Neural progenitor cell (in vitro differentiated cells): ENCODE results near the gene ZNF79.

Experiments used
- EZH2 ChIP-seq: fragments of 200-600 bp; sonication (generic); IDR thresholded peaks from 2 replicates; pipeline ENCODE4 v1.6.1; 2017; ENCODE audit warnings: antibody characterized with exemption, mild to moderate bottlenecking, moderate library complexity
- EZH2phosphoT487 ChIP-seq: fragments of 200-600 bp; sonication (generic); IDR thresholded peaks from 2 replicates; pipeline ENCODE4 v1.6.1; 2017; ENCODE audit warnings: antibody characterized with exemption
- TF ChIP-seq, protein P1 (sequence below): fragments of 200-600 bp; sonication (generic); IDR thresholded peaks from 2 replicates; pipeline ENCODE4 v1.5.1; 2017; ENCODE audit warnings: antibody characterized with exemption, mild to moderate bottlenecking

DNA sequence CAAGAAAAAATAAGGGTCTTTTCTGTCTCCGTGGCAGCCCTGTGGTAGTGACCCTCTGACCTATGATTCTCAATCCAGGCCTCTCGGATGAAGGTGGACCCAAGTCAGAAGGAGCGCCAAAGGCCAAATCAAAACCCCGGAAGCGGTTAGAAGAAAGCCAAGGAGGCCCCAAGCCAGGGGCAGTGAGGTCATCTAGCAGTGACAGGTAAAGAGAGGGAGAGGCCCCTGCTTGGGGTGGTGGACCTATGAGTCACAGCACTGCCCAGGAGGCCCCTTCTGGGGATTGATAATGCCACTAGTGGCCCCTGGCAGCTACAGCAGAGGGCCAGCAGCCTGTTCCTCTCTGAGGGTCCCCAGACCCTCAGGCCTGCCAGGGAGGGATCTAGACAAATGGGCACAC lies 33.6 kb upstream of the ZNF79 start:
- TF ChIP-seq, protein P1, sequence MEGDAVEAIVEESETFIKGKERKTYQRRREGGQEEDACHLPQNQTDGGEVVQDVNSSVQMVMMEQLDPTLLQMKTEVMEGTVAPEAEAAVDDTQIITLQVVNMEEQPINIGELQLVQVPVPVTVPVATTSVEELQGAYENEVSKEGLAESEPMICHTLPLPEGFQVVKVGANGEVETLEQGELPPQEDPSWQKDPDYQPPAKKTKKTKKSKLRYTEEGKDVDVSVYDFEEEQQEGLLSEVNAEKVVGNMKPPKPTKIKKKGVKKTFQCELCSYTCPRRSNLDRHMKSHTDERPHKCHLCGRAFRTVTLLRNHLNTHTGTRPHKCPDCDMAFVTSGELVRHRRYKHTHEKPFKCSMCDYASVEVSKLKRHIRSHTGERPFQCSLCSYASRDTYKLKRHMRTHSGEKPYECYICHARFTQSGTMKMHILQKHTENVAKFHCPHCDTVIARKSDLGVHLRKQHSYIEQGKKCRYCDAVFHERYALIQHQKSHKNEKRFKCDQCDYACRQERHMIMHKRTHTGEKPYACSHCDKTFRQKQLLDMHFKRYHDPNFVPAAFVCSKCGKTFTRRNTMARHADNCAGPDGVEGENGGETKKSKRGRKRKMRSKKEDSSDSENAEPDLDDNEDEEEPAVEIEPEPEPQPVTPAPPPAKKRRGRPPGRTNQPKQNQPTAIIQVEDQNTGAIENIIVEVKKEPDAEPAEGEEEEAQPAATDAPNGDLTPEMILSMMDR: no peak
- TF ChIP-seq EZH2 (no peak), EZH2phosphoT487 (no peak)
